CD4-positive, alpha-beta memory T cell (primary cell): ENCODE results near the gene KMT5B. TPM values are rescaled to one million over a fixed set of nuclear protein-coding genes. Genes with fewer than 3 reads are reported as not detected.

Experiments
- CTCF ChIA-PET: fragments of 350-600 bp; sonication (Branson Sonifier 250); formaldehyde crosslinking; loops from one replicate; lab custom pipeline; 2021; ENCODE audit warnings: inconsistent platforms; ENCODE audit not compliant: partially characterized antibody; lab: Charles Lee
- POLR2A ChIA-PET: fragments of 350-600 bp; sonication (Branson Sonifier 250); formaldehyde crosslinking; loops from one replicate; lab custom pipeline; 2021; ENCODE audit not compliant: partially characterized antibody; lab: Charles Lee
- DNase-seq, 5 donors: peaks; one replicate each; pipeline versions ENCODE4 v3.0.0 to v3.0.0-alpha.2; 2020 to 2022; ENCODE audit warnings: mixed read lengths in 1 of 5
- H3K27ac ChIP-seq: one replicate; pipeline ENCODE4 v1.7.0; 2013; ENCODE audit warnings: low read depth, low read length
- H3K27me3 ChIP-seq: 2 replicates; pipeline ENCODE4 v1.7.0; 2013; ENCODE audit warnings: mild to moderate bottlenecking, low read length, moderate library complexity; ENCODE audit not compliant: insufficient read depth
- H3K36me3 ChIP-seq: 2 replicates; pipeline ENCODE4 v1.7.0; 2013; ENCODE audit warnings: mild to moderate bottlenecking, low read length, moderate library complexity; ENCODE audit not compliant: insufficient read depth
- H3K4me1 ChIP-seq: 2 replicates; pipeline ENCODE4 v1.7.0; 2013; ENCODE audit warnings: mild to moderate bottlenecking, low read length, moderate library complexity; ENCODE audit not compliant: insufficient read depth
- H3K4me3 ChIP-seq, 2 donors: one replicate each; pipeline ENCODE4 v1.7.0; 2013; ENCODE audit warnings: low read length in 2 of 2, mild to moderate bottlenecking in 1 of 2
- H3K9me3 ChIP-seq, 2 donors: one replicate each; pipeline ENCODE4 v1.7.0; 2013; ENCODE audit warnings: low read length in 2 of 2, control low read depth in 1 of 2; ENCODE audit not compliant: control insufficient read depth in 1 of 2
- H3K27ac Mint-ChIP-seq, 7 donors: one replicate each; pipeline ENCODE4 v1.8.0; 2020 to 2021; ENCODE audit warnings: mixed read lengths in 7 of 7, mild to moderate bottlenecking in 6 of 7, inconsistent platforms in 3 of 7, moderate library complexity in 3 of 7
- H3K27me3 Mint-ChIP-seq, 2 donors: one replicate each; pipeline ENCODE4 v1.8.0; 2020 to 2021; ENCODE audit warnings: mixed read lengths in 2 of 2
- H3K36me3 Mint-ChIP-seq, 2 donors: one replicate each; pipeline ENCODE4 v1.8.0; 2020 to 2021; ENCODE audit warnings: mixed read lengths in 2 of 2, inconsistent platforms in 1 of 2, mild to moderate bottlenecking in 1 of 2
- H3K4me1 Mint-ChIP-seq, 4 donors: one replicate each; pipeline ENCODE4 v1.8.0; 2020 to 2021; ENCODE audit warnings: mixed read lengths in 4 of 4, mild to moderate bottlenecking in 1 of 4
- H3K4me3 Mint-ChIP-seq, 8 donors: one replicate each; pipeline ENCODE4 v1.8.0; 2020 to 2021; ENCODE audit warnings: mixed read lengths in 8 of 8, mild to moderate bottlenecking in 7 of 8, moderate library complexity in 6 of 8, inconsistent platforms in 3 of 8
- H3K9me3 Mint-ChIP-seq, 8 donors: one replicate each; pipeline ENCODE4 v1.8.0; 2020 to 2021; ENCODE audit warnings: mixed read lengths in 8 of 8, mild to moderate bottlenecking in 5 of 8, inconsistent platforms in 3 of 8, moderate library complexity in 1 of 8
- intact Hi-C: fragments of 100-400 bp; cut with micrococcal nuclease; formaldehyde crosslinking; loops from one replicate; pipeline ENCODE4 v1.15.1; 2023
- polyA plus RNA-seq, 2 donors: library from polyadenylated mRNA; unstranded; fragments of 300-500 nt; fragmentation: Illumina TruSeq; gene quantifications; one replicate each; pipeline ENCODE4 v1.2.3, GENCODE V29; 2021
- total RNA-seq, 2 experiments: library from RNA; stranded (reverse); gene quantifications; one replicate each; pipeline ENCODE4 v1.2.3, GENCODE V29; 2021

Gene KMT5B
- total and polyA plus RNA-seq, 4 experiments from 2014 or later = 27.9 to 61.7 (median 53.0) TPM

DNA sequence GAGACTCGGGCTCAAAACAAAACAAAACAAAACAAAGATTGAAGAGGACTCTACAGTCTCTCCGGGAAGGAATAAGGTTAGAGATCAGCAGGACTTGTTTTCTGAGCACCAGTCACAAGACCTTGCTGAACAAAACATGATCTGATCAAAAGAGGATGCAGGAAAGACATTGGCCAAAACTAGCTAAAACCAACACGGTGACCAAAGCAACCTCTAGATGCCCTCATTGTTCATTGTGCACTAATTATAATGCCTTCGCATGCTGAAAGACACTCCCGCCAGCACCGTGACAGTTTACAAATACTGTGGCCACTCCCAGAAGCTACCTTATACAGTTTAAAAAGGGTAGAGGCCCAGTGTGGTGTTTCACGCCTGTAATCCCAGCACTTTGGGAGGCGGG, 76.2 kb downstream of the KMT5B start:
- H3K9me3 ChIP-seq = no peaks in the 10 kb centered on the region
- no peak for DNase-seq
- Mint-ChIP-seq H3K4me1 (peaks cover 4 to 5% (median 4%) of the 10 kb centered on the region in 4 donors), H3K4me3 (no peak overlapping the region), H3K27ac (no peak overlapping the region), H3K27me3 (peaks cover 0 to 3% of the 10 kb centered on the region in 2 donors), H3K36me3 (no peaks in the 10 kb centered on the region), H3K9me3 (peaks cover 0 to 9% (median 8%) of the 10 kb centered on the region in 8 donors)
- ChIA-PET POLR2A (no interaction called here), CTCF (no interaction called here)
- H3K36me3 ChIP-seq = no peaks in the 10 kb centered on the region
- H3K4me3 ChIP-seq = no peak overlapping the region
- intact Hi-C loops = no loop called here
- H3K27ac ChIP-seq = no peak overlapping the region
- no peaks in the 10 kb centered on the region for H3K27me3 ChIP-seq
- peaks cover 3% of the 10 kb centered on the region for H3K4me1 ChIP-seq

DNA sequence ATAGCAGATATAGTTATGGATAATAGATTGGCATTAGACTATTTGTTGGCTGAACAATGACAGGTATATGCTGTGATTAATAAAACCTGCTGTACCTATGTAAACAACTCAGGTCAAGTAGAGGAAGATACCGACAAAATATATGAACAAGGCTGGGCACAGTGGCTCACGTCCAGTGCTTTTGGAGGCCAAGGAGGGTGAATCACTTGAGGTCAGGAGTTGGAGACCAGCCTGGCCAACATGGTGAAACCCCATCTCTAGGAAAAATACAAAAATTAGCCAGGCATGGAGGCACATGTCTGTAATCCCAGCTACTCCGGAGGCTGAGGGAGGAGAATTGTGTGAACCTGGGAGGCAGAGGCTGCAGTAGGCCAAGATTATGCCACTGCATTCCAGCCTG, 77.9 kb downstream of the KMT5B start:
- Histone ChIP-seq H3K27ac (no peak overlapping the region), H3K4me3 (no peak overlapping the region), H3K4me1 (no peaks in the 10 kb centered on the region), H3K36me3 (no peaks in the 10 kb centered on the region), H3K9me3 (no peaks in the 10 kb centered on the region), H3K27me3 (no peaks in the 10 kb centered on the region)
- CTCF ChIA-PET = no interaction called here
- no peaks in the 10 kb centered on the region for H3K36me3 Mint-ChIP-seq
- H3K27ac Mint-ChIP-seq = no peak overlapping the region
- H3K27me3 Mint-ChIP-seq = peaks cover 0 to 3% of the 10 kb centered on the region in 2 donors
- peaks cover 0 to 11% (median 9%) of the 10 kb centered on the region in 8 donors for H3K9me3 Mint-ChIP-seq
- H3K4me3 Mint-ChIP-seq = no peak overlapping the region
- POLR2A ChIA-PET = no interaction called here
- DNase-seq = no peak
- H3K4me1 Mint-ChIP-seq = peaks cover 0 to 4% (median under 1%) of the 10 kb centered on the region in 4 donors
- intact Hi-C loops = no loop called here

DNA sequence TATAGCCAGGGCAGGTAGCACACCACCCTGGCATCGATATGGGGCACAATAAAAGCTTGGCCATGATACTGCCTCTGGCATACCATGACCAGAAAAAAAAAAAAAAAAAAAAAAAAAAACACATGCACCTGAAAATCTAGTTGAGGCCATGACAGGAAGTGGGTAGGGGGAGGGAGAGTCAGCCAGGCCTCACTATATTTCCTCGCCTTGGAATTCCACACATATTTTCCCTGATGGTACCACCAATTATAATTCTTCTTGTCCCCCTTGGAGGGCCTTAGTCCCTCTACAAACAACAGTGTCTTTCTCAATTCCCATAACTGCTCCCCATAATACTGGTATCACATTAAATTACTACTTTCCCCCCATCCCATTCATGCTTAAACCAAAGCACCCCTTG, 79.3 kb downstream of the KMT5B start:
- ChIA-PET POLR2A (no interaction called here), CTCF (no interaction called here)
- no peak for DNase-seq
- no peaks in the 10 kb centered on the region for H3K36me3 ChIP-seq
- H3K27ac ChIP-seq = no peak overlapping the region
- Mint-ChIP-seq H3K36me3 (peaks cover 0 to 4% of the 10 kb centered on the region in 2 donors), H3K27ac (no peak overlapping the region), H3K4me3 (no peak overlapping the region), H3K27me3 (peaks cover 10 to 15% of the 10 kb centered on the region in 2 donors), H3K9me3 (peaks cover 0 to 11% (median 9%) of the 10 kb centered on the region in 8 donors), H3K4me1 (peaks cover 0 to 4% (median under 1%) of the 10 kb centered on the region in 4 donors)
- intact Hi-C loops = no loop called here
- no peak overlapping the region for H3K4me3 ChIP-seq
- H3K9me3 ChIP-seq = no peaks in the 10 kb centered on the region
- H3K27me3 ChIP-seq = peaks cover 2% of the 10 kb centered on the region
- no peaks in the 10 kb centered on the region for H3K4me1 ChIP-seq

DNA sequence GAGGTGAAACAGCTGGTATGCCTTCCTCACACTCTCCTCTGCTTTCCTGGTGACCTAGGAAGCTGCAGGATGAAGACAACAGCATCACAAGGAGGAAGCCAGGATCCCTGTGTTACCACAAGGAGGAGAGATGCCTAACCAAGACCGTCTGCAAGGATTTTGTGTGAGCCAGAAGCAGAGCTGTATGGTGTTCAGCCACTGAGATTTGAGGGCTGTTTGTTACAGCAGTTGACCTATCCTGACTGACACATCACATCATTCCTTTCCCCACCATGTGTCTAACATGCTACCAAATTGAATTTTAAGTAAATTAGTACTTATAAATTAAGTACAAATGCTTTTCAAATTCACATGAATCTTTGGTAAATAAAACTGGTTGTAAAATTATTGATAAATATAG, 83.0 kb downstream of the KMT5B start:
- Histone ChIP-seq H3K9me3 (no peaks in the 10 kb centered on the region), H3K4me1 (no peaks in the 10 kb centered on the region), H3K36me3 (no peaks in the 10 kb centered on the region), H3K27ac (no peak overlapping the region), H3K4me3 (no peak overlapping the region), H3K27me3 (peaks cover 4% of the 10 kb centered on the region)
- peaks cover 0 to 4% of the 10 kb centered on the region in 2 donors for H3K36me3 Mint-ChIP-seq
- ChIA-PET CTCF (no interaction called here), POLR2A (no interaction called here)
- no peak for DNase-seq
- no peak overlapping the region for H3K27ac Mint-ChIP-seq
- H3K9me3 Mint-ChIP-seq = peaks cover 0 to 11% (median 9%) of the 10 kb centered on the region in 8 donors
- peaks cover 12 to 14% of the 10 kb centered on the region in 2 donors for H3K27me3 Mint-ChIP-seq
- H3K4me1 Mint-ChIP-seq = peaks cover 0 to 4% (median under 1%) of the 10 kb centered on the region in 4 donors
- intact Hi-C loops = no loop called here
- no peak overlapping the region for H3K4me3 Mint-ChIP-seq

DNA sequence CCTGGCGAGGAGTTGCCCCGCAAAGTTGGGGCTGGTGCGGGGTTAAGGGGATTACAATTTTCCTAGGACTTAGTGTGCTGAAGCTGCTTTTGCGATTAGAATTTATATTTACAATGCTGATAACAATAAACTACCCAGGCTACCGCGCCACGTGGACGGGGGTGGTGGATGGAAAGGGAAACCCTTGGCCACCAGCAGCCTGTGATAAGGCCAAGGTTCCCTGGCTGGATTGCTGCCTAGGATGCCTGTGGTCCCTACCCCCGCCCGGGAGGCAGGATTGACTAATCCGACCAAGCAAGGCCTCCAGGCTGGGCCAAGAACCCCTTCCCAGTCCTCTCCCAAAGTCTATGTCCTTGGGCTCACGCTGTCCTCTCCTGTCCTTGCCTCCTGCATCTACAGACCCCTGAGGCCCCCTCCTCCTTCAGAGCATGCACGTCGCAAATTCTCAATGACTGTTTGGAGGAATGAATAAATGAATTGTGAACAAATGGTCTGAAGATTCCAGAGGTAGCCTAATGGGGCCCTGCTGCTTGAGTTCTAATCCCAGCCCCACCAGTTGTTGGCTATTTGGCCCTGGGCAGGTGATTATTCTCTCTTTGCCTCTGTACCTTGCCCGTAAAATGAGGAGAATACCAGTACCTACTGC, 84.3 kb downstream of the KMT5B start:
- Histone ChIP-seq H3K4me3 (no peak overlapping the region), H3K9me3 (no peaks in the 10 kb centered on the region), H3K36me3 (no peaks in the 10 kb centered on the region), H3K27me3 (peaks cover 4% of the 10 kb centered on the region), H3K27ac (no peak overlapping the region), H3K4me1 (no peaks in the 10 kb centered on the region)
- CTCF ChIA-PET = no interaction called here
- peaks cover 0 to under 1% (median under 1%) of the 10 kb centered on the region in 4 donors for H3K4me1 Mint-ChIP-seq
- H3K27ac Mint-ChIP-seq = no peak overlapping the region
- no peak for DNase-seq
- peaks cover 0 to 10% (median 8%) of the 10 kb centered on the region in 8 donors for H3K9me3 Mint-ChIP-seq
- peaks cover 12 to 14% of the 10 kb centered on the region in 2 donors for H3K27me3 Mint-ChIP-seq
- no peak overlapping the region for H3K4me3 Mint-ChIP-seq
- peaks cover 0 to 4% of the 10 kb centered on the region in 2 donors for H3K36me3 Mint-ChIP-seq
- intact Hi-C loops = no loop called here
- POLR2A ChIA-PET = no interaction called here

DNA sequence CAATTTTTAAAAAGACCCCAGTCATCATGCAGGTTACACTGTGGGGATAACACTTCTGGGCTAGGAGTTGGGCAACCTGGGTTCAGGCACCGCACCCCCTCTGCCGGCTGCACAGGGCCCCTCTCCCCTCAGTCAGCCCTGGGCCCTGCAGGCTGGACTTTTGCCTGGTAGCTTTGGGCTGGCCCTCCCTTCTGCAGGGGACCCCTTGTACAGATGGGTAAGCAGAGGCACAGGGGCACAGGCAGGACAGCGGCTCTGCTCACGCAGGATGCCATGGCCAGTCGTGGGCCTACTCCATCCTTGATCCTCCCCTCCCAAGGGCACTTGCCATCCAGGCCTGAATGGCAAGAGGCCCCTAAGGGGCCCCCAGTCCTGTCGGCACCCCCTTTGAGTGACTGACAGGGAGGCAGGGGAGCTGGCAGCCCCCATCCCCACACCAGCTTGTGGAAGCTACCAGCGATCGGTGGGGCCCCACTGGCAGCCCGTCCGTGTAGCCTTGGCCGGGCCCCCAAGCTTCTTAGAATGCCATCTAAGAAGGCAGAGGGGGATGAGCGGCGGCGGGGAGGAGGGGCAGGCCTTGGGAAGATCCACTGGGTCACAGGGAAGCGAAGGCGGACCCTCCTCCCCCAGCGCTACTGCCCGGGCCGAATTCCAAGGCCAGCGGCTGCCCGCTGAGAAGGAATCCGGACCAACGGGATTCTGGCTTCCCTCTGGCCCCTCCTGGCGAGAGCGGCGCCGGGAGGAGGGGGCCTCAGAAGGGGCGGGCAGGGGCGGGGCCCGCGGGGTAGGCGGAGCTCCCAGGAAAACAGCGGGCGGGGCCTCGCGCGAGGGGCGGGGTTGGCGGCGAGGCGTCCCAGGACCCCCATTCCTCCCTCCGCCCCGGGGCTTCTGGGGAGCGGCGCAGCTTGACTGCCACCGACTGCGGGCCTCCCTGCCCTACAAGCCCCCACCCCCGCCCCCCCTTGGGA, 85.1 kb downstream of the KMT5B start:
- no peaks in the 10 kb centered on the region for H3K4me1 ChIP-seq
- Mint-ChIP-seq H3K36me3 (peaks cover 0 to 4% of the 10 kb centered on the region in 2 donors), H3K4me3 (no peak overlapping the region), H3K9me3 (peaks cover 0 to 10% (median 7%) of the 10 kb centered on the region in 8 donors), H3K27ac (no peak overlapping the region), H3K4me1 (no peaks in the 10 kb centered on the region), H3K27me3 (peaks cover 12 to 14% of the 10 kb centered on the region in 2 donors)
- intact Hi-C loops = no loop called here
- H3K9me3 ChIP-seq = no peaks in the 10 kb centered on the region
- ChIA-PET CTCF (no interaction called here), POLR2A (no interaction called here)
- H3K4me3 ChIP-seq = no peak overlapping the region
- no peak overlapping the region for H3K27ac ChIP-seq
- H3K27me3 ChIP-seq = peaks cover 4% of the 10 kb centered on the region
- H3K36me3 ChIP-seq = no peaks in the 10 kb centered on the region
- no peak for DNase-seq

DNA sequence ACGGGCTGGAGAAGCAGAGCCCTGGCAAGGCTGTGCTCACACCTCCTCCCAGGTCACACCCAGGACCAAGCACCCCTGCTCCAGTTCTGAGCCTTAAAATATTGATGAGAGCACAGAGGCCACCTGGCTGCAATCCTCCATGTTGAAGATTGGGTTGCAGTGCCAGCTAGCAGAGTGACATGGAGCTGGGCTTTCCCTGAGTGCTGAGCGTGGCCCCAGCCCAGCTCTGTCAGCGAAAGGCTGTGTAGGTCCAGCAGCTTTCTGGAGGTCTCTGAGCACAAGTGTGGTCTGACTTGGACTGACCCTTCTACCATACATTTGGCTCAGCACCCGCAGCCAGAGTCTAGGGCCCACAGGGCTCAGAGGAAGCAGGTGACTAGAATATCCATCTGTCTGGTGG, 87.9 kb downstream of the KMT5B start:
- Mint-ChIP-seq H3K4me1 (peaks cover 1 to 3% (median 2%) of the 10 kb centered on the region in 4 donors), H3K4me3 (no peak overlapping the region), H3K36me3 (peaks cover 0 to 4% of the 10 kb centered on the region in 2 donors), H3K27me3 (peaks cover 13 to 14% of the 10 kb centered on the region in 2 donors), H3K27ac (no peak overlapping the region), H3K9me3 (peaks cover 0 to 2% (median 0%) of the 10 kb centered on the region in 8 donors)
- Histone ChIP-seq H3K4me1 (peaks cover 9% of the 10 kb centered on the region), H3K36me3 (no peaks in the 10 kb centered on the region), H3K27ac (no peak overlapping the region), H3K27me3 (peaks cover 4% of the 10 kb centered on the region), H3K9me3 (no peaks in the 10 kb centered on the region), H3K4me3 (no peak overlapping the region)
- intact Hi-C loops = no loop called here
- ChIA-PET POLR2A (interaction anchor here (0.7 kb wide), 1 partner anchor 22 kb away, joined by 3 read pairs; no protein-coding TSS in a partner anchor), CTCF (no interaction called here)
- DNase-seq = no peak
